IPS-15b (cell line): ENCODE data around the gene ZNF488.

Source experiments
- H3K27me3 ChIP-seq: one replicate; pipeline ENCODE4 v1.6.1; 2013; ENCODE audit warnings: low read length; ENCODE audit not compliant: control insufficient read depth, insufficient read depth
- H3K36me3 ChIP-seq: one replicate; pipeline ENCODE4 v1.6.1; 2013; ENCODE audit warnings: low read length; ENCODE audit not compliant: control insufficient read depth, insufficient read depth
- H3K4me1 ChIP-seq: one replicate; pipeline ENCODE4 v1.6.1; 2013; ENCODE audit warnings: mild to moderate bottlenecking, low read length; ENCODE audit not compliant: control insufficient read depth, insufficient read depth
- H3K4me3 ChIP-seq: one replicate; pipeline ENCODE4 v1.5.1; 2013; ENCODE audit warnings: low read depth, low read length
- H3K9ac ChIP-seq: one replicate; pipeline ENCODE4 v1.6.1; 2013; ENCODE audit warnings: low read depth, mild to moderate bottlenecking, low read length
- H3K9me3 ChIP-seq: one replicate; pipeline ENCODE4 v1.6.1; 2013; ENCODE audit warnings: mild to moderate bottlenecking, low read length; ENCODE audit not compliant: control insufficient read depth, insufficient read depth

The ZNF488 gene

GRCh38 chr10:47336387-47337134, 47.5 kb downstream of the ZNF488 start:
- Histone ChIP-seq H3K36me3 (no peaks in the 10 kb centered on the region), H3K4me3 (no peak overlapping the region), H3K9me3 (no peaks in the 10 kb centered on the region), H3K27me3 (no peaks in the 10 kb centered on the region), H3K9ac (no peak overlapping the region), H3K4me1 (no peaks in the 10 kb centered on the region)

DNA sequence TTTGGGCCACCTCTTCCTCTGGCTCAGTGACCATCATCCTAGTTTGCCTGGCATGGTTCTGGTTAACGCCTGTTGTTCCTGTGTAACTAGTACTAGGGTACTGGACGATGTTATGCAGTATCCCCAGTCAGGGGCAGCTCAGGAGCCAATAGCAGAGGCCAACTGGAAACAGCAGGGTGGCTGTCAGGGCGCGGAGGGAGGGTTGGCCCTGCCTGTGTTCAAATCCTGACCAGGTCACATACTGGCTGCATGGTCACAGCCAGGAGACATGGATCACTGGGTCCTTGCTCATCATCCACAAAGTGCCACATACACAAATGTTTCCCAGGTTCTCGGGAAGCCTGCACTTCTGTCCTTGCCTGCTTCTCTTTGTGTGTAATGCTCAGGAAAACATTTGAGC, 48.2 kb downstream of the ZNF488 start:
- no peaks in the 10 kb centered on the region for H3K36me3 ChIP-seq
- H3K9me3 ChIP-seq: no peaks in the 10 kb centered on the region
- H3K9ac ChIP-seq: no peak overlapping the region
- no peak overlapping the region for H3K4me3 ChIP-seq
- no peaks in the 10 kb centered on the region for H3K4me1 ChIP-seq
- no peaks in the 10 kb centered on the region for H3K27me3 ChIP-seq

- no peaks in the 10 kb centered on the region for H3K27me3 ChIP-seq
- H3K4me1 ChIP-seq: no peaks in the 10 kb centered on the region
- no peak overlapping the region for H3K4me3 ChIP-seq
- H3K9ac ChIP-seq: no peak overlapping the region
- no peaks in the 10 kb centered on the region for H3K9me3 ChIP-seq
- no peaks in the 10 kb centered on the region for H3K36me3 ChIP-seq
Measured at GRCh38 chr10:47334466-47335295, 49.4 kb downstream of the ZNF488 start.

GRCh38 chr10:47333532-47333931, 50.6 kb downstream of the ZNF488 start:
- Histone ChIP-seq H3K9me3 (no peaks in the 10 kb centered on the region), H3K9ac (no peak overlapping the region), H3K36me3 (no peaks in the 10 kb centered on the region), H3K4me3 (no peak overlapping the region), H3K27me3 (no peaks in the 10 kb centered on the region), H3K4me1 (no peaks in the 10 kb centered on the region)

DNA sequence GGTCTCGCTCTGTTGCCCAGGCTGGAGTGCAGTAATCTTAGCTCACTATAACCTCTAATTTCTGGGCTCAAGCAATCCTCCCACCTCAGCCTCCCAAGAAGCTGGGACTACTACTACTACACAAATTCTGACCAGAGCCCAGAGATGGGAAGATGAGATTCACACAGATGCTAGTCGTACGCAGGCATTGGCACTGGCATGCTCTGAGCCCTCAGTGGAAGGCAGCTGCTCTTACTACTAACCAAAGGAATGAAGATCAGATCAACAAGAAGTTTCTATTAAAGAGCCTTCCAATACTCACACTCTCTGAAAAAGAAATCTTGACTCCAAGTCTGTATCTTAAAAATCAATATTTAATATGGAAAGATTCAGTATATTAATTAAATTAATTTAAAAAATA, 51.1 kb downstream of the ZNF488 start:
- H3K9ac ChIP-seq: no peak overlapping the region
- no peaks in the 10 kb centered on the region for H3K27me3 ChIP-seq
- H3K4me3 ChIP-seq: no peak overlapping the region
- no peaks in the 10 kb centered on the region for H3K9me3 ChIP-seq
- no peaks in the 10 kb centered on the region for H3K36me3 ChIP-seq
- no peaks in the 10 kb centered on the region for H3K4me1 ChIP-seq

GRCh38 chr10:47332371-47332770, 51.7 kb downstream of the ZNF488 start:
- no peaks in the 10 kb centered on the region for H3K27me3 ChIP-seq
- no peaks in the 10 kb centered on the region for H3K9me3 ChIP-seq
- no peaks in the 10 kb centered on the region for H3K36me3 ChIP-seq
- H3K4me3 ChIP-seq: no peak overlapping the region
- H3K9ac ChIP-seq: no peak overlapping the region
- no peaks in the 10 kb centered on the region for H3K4me1 ChIP-seq

- Histone ChIP-seq H3K27me3 (no peaks in the 10 kb centered on the region), H3K4me3 (no peak overlapping the region), H3K36me3 (no peaks in the 10 kb centered on the region), H3K4me1 (no peaks in the 10 kb centered on the region), H3K9me3 (no peaks in the 10 kb centered on the region), H3K9ac (no peak overlapping the region)
Measured at GRCh38 chr10:47331954-47332353, 52.1 kb downstream of the ZNF488 start.

DNA sequence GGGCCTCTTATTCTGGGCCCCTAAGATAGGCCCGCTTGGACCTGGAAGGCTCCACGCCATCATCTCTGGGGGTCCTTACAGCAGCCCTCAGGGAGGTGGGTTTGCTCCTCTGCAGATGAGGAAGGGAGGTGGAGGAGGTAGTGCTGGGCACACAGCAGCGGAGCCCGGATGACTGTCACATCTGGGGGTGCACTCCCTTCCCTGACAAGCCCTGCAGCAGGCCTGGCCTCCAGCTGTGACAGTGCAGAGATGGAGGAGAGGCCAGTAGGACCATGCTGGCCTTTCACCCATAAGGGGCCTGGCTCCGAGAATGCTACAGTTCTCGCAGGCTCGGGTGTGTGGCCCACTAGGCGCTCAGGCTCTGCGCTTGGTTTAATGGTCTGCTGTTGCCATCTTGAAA, 52.6 kb downstream of the ZNF488 start:
- Histone ChIP-seq H3K4me3 (no peak overlapping the region), H3K27me3 (no peaks in the 10 kb centered on the region), H3K36me3 (no peaks in the 10 kb centered on the region), H3K4me1 (no peaks in the 10 kb centered on the region), H3K9ac (no peak overlapping the region), H3K9me3 (no peaks in the 10 kb centered on the region)

GRCh38 chr10:47330804-47331203, 53.3 kb downstream of the ZNF488 start:
- H3K27me3 ChIP-seq: no peaks in the 10 kb centered on the region
- no peaks in the 10 kb centered on the region for H3K9me3 ChIP-seq
- no peaks in the 10 kb centered on the region for H3K4me1 ChIP-seq
- H3K9ac ChIP-seq: no peak overlapping the region
- no peaks in the 10 kb centered on the region for H3K36me3 ChIP-seq
- no peak overlapping the region for H3K4me3 ChIP-seq

DNA sequence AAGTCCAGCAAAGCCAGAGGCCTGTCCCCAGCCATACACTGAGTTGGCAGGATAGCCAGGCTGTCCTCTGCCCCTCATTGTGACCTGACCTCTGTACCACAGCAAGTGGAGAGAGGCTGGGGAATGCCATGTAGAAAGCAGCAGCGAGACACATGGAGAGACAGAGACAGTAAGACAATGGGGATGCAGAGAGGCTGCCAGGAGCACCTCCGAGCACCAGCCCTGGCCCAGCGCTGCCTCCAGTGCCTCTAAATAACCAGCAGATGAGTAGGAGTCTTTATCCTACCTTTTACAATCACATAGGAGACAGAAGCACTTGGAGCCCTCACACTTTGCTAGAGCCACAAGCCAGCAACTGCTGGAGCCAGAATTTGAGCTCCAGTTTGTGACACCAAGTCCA, 53.7 kb downstream of the ZNF488 start:
- Histone ChIP-seq H3K36me3 (no peaks in the 10 kb centered on the region), H3K4me1 (no peaks in the 10 kb centered on the region), H3K9me3 (no peaks in the 10 kb centered on the region), H3K27me3 (no peaks in the 10 kb centered on the region), H3K4me3 (no peak overlapping the region), H3K9ac (no peak overlapping the region)

DNA sequence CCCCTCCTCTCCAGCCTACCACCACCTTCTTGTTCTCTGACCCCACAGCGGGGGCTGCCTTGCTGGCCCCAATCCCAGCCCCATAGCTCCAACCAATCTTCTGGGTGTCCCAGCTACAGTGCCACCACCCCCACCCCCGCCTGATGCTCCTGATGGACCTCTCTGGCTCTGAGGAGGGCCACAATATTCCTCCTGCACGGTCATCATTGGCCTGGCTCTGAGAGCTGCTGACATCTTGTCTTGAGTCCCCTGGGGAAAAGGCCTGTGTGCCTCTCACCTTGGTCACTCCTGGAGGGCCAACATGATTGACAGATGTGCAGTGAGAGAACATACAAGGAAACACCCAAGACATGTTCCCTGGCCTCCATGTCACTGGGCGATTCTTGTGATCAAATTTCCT, 54.2 kb downstream of the ZNF488 start:
- H3K9me3 ChIP-seq: no peaks in the 10 kb centered on the region
- no peak overlapping the region for H3K4me3 ChIP-seq
- H3K9ac ChIP-seq: no peak overlapping the region
- no peaks in the 10 kb centered on the region for H3K36me3 ChIP-seq
- H3K4me1 ChIP-seq: no peaks in the 10 kb centered on the region
- no peaks in the 10 kb centered on the region for H3K27me3 ChIP-seq

DNA sequence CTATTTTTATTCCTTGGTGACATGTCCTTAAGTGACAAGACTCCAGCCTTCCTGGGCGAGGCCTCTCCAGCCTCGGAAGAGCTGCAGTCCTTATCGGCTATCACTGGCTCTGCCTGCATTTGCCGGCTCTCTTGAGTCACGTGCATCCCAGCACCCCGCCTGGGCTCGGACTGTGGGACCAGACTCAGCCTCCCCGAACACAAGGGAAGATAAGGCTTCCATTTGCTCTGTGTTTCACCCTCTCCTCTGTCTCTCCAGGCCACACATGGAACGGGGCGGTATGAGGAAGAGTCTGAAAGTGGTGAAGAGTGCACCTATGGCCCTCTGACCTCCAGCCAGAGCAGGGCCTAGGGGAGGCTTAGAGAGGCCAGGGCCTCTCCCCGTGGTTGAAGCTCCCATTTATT, 57.2 kb downstream of the ZNF488 start:
- H3K27me3 ChIP-seq: no peaks in the 10 kb centered on the region
- H3K4me1 ChIP-seq: no peaks in the 10 kb centered on the region
- H3K9ac ChIP-seq: no peak overlapping the region
- no peaks in the 10 kb centered on the region for H3K9me3 ChIP-seq
- H3K36me3 ChIP-seq: no peaks in the 10 kb centered on the region
- H3K4me3 ChIP-seq: no peak overlapping the region
